GM12872 (cell line): ENCODE measurements around the gene RTN3.

Experiments
- CTCF ChIP-seq: IDR thresholded peaks from 3 replicates; pipeline ENCODE4 v1.5.1; 2011; ENCODE audit warnings: low read depth, mild to moderate bottlenecking, low read length, moderate library complexity; ENCODE audit not compliant: insufficient read depth

Gene RTN3

GRCh38 chr11:63768237-63769041 is 87.1 kb downstream of the RTN3 start, which contains the start of gene ZFTA:
Gene ZFTA (minus strand): TSS chr11:63768775. CDS start chr11:63768622, 153 bp downstream.
- peak; percentile 69 for TF ChIP-seq CTCF

DNA sequence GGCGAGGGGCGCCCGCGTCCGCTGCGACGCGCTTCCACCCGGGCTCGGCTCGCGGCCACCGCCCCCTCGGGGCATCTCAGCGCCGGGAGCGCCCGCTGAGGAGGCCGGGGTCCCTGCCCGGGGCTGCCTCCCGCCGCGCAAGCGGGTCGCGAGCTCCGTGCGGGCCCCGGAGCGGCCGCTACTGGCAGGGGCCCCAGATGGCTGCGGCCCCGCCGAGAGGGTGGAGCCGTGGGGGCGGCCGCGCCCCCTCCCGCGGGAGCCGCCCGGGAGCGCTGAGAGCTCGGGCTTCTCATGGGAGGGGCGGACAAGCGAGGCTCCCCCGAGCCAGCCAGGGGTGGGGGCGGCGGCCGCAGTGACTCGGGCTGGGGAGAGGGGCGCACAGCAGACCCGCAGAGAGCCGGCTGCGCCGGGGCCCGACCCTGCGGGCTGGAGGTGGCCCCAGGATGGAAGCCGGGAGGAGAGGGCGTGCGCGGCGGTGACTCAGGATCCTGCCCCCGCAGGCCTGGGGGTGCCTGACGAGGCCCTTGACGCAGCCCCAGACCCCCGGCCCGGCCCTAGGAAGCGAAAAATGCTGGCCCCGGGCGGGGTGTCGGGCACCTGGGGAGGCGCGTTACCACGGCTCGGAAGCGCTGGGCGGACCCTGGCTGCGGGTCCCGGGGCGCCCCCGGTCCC is 87.9 kb downstream of the RTN3 start:
- TF ChIP-seq CTCF = 0 out of 3 replicates have a peak, but pooled peaks have one; percentile 6

DNA sequence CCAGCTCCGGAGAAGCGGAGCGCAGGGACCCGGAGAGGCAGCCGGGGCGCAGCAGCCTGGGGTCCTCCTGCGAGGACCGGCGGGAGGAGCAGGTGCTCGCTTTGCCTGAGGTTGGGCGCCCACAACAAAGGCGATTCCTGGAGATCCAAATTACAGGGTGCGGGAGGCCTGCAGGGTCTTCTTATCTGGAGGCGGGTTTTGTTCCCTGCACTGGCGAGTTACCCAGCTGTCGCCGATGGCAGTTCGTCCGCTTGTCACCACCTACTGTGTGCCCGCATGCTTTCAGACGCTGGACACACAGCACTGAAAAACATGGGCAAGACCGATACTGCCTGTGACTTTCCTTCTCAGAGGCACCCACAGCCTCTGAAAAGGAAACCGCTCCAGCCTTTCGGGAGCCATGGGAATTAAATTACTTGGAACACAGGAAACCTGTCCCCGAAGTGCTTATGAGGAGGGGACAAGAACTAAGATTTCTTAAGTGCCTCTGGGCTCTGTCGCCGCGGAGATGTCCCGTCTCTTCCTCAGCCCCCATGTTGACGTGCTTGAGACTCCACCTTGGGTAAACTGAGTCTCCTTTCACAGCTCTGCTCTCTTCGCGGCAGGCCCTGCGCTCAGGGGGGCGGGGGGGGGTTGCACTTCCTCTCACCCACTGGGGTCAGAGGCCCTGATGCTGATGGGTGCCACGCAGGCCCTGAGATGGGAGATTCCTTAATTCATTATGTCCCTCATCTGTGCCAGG is 88.6 kb downstream of the RTN3 start:
- no peak for TF ChIP-seq CTCF

DNA sequence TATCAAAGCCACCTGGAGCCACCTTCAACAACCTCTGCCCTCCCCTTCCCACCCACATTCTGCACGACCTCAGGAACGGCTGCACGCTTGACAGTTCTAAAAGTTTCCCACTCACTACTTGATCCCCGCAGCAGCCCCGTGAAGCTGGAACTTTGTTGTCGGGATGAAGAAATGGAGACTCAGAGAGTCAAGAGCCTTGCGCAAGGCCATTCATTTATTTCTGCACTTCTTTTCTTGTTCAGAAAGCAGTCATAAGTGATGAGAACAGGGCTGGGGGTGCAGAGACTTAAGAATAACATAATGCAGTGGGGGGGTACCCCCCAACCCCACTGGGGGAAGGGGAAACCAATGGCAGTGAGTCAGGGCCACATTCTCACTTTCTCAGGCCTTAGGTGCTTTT is 89.5 kb downstream of the RTN3 start:
- no peak for TF ChIP-seq CTCF

- no peak for TF ChIP-seq CTCF
These were observed 93.9 kb downstream of the RTN3 start for GRCh38 chr11:63775191-63775590.

DNA sequence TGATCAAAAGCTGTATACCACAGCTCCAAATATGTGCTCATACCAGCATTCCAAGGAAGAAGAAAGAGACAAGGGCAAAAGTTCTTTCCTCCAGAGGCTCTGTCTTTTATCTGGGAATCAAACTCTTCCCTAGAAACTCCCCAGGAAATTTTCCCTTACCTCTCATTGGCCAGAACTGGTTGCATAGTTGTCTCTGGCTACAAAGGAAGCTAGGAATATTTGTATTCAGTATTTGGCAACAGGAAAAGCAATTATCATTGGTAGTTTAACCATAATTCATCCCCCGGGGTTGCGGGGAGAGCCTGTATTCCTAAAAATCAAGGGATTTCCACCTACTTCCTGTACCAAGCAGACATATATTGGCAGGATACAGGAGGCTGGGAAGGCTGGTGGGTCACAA is 97.7 kb downstream of the RTN3 start:
- no peak for TF ChIP-seq CTCF

- no peak for TF ChIP-seq CTCF
These were observed 101.4 kb downstream of the RTN3 start for GRCh38 chr11:63782749-63783148.
